ENCODE measurements around the gene HSP90AB1. TPM values are rescaled to one million over a fixed set of nuclear protein-coding genes. Genes with fewer than 3 reads are reported as not detected.

Gene HSP90AB1
- total and polyA plus RNA-seq, 2 of the 8 experiments (the other 6 are each of a cell fraction or from before 2014, with no cell fraction given): 1,564 to 2,297 TPM

GRCh38 chr6:44256775-44257024 lies 9.8 kb downstream of the HSP90AB1 start:
- FAIRE-seq: no peak

More at GRCh38 chr6:44256775-44257024, 9.8 kb downstream of the HSP90AB1 start:
- Histone ChIP-seq H3K56ac (replicated peaks; ENCODE audit: insufficient read length, low read depth, low read length) (peak overlapping the region; percentile 7), H3K36me3 (ENCODE audit: control insufficient read depth in 2 of 4, insufficient read depth in 4 of 4, low read length in 3 of 4) (peaks cover 22 to 45% (median 42%) of the 10 kb centered on the region in 4 experiments), H4K91ac (replicated peaks; ENCODE audit: insufficient read length, low read length) (no peak overlapping the region), H3K4me3 (ENCODE audit: extremely low read depth in 1 of 4, insufficient read depth in 2 of 4, low read depth in 3 of 4, low read length in 4 of 4) (peak overlapping the region; percentile 67 to 85 (median 75)), H2AK5ac (ENCODE audit: low read depth, low read length) (no peak overlapping the region), H3K14ac (ENCODE audit: insufficient read length) (no peak overlapping the region), H3K4me2 (ENCODE audit: insufficient read depth in 1 of 2, low read depth in 2 of 2, low read length in 2 of 2) (peak overlapping the region; percentile 58 to 82), H3K18ac (ENCODE audit: extremely low read depth, low read length) (no peak overlapping the region), H3K27ac (ENCODE audit: low read depth, low read length) (peak overlapping the region; percentile 88; the same call in 1 of the 2 replicates), H3K4ac (replicated peaks; ENCODE audit: insufficient read length, low read depth, low read length) (no peak overlapping the region), H2BK20ac (ENCODE audit: low read length) (no peak overlapping the region), H4K8ac (ENCODE audit: extremely low read depth, insufficient read depth, low read length) (peak overlapping the region; percentile 89), H2BK120ac (replicated peaks; ENCODE audit: low read depth, low read length) (no peak overlapping the region), H3K4me1 (replicated peaks in 1 of 4; ENCODE audit: control insufficient read depth in 3 of 4, insufficient read depth in 4 of 4, low read length in 3 of 4) (peaks cover 0 to 16% (median 6%) of the 10 kb centered on the region in 4 experiments; a peak in 4 of 7 replicates), H4K5ac (ENCODE audit: insufficient read length, low read depth, low read length) (peak overlapping the region; percentile 20), H2AFZ (ENCODE audit: low read length) (no peak overlapping the region), H2BK15ac (ENCODE audit: low read length) (no peak overlapping the region), H2BK5ac (ENCODE audit: low read depth, low read length) (peak overlapping the region; percentile 92), H2BK12ac (ENCODE audit: low read depth, low read length) (no peak overlapping the region), H3K79me1 (ENCODE audit: low read depth, low read length) (no peaks in the 10 kb centered on the region; the same call in 1 of the 2 replicates), H3K79me2 (ENCODE audit: control insufficient read depth in 1 of 2, insufficient read depth in 2 of 2, low read length in 2 of 2) (peaks cover 0 to 22% of the 10 kb centered on the region in 2 experiments; a peak in 2 of 4 replicates), H3K23ac (ENCODE audit: insufficient read length) (no peak overlapping the region), H3K9me3 (ENCODE audit: insufficient read depth in 2 of 2, low read depth in 1 of 2, low read length in 1 of 2) (no peaks in the 10 kb centered on the region), H4K20me1 (replicated peaks in 1 of 2; ENCODE audit: control insufficient read depth in 1 of 2, insufficient read depth in 2 of 2, low read length in 2 of 2) (peaks cover 1 to 18% of the 10 kb centered on the region in 2 experiments), H3K23me2 (ENCODE audit: low read depth, low read length) (peaks cover 11% of the 10 kb centered on the region), H3K27me3 (replicated peaks in 1 of 4; ENCODE audit: control insufficient read depth in 3 of 4, extremely low read depth in 1 of 4, insufficient read depth in 3 of 4, low read length in 3 of 4) (no peaks in the 10 kb centered on the region), H3K9ac (replicated peaks in 1 of 4; ENCODE audit: extremely low read depth in 1 of 4, low read depth in 3 of 4, low read length in 3 of 4) (peak overlapping the region; percentile 74 to 86 (median 81))
- DNase-seq (ENCODE audit: low read depth in 1 of 2, low spot score in 2 of 2): no peak
- CTCF ChIA-PET (ENCODE audit: partially characterized antibody): interaction anchor here (0.7 to 4.8 kb wide), 33 partner anchors 10 to 160 kb away, joined by 3 to 48 read pairs (median 4); partner anchors contain the start of genes CAPN11, HSP90AB1, SLC29A1 and TMEM151B
- POLR2A ChIA-PET (ENCODE audit: partially characterized antibody): interaction anchor here (0.7 to 15.1 kb wide), 44 partner anchors 10 to 627 kb away, joined by 3 to 581 read pairs (median 5); partner anchors contain the start of genes AARS2, CAPN11, CDC5L and GTPBP2
- TF ChIP-seq SUZ12 (IDR thresholded peaks at IDR 0.05; ENCODE audit: low read length): no peak
- 0 out of 4 replicates have a peak, but pooled peaks of 1 of the 3 experiments have one; percentile 2 for TF ChIP-seq CTCF (IDR thresholded peaks at IDR 0.05; ENCODE audit: control extremely low read depth in 1 of 3, insufficient read depth in 1 of 3, low read depth in 1 of 3, low read length in 3 of 3)
- no peak for TF ChIP-seq CREB1 (IDR thresholded peaks at IDR 0.05)
- peak; percentile 7; the same call in 1 of the 2 replicates for TF ChIP-seq POLR2AphosphoS5 (IDR thresholded peaks at IDR 0.05; ENCODE audit: low read depth, low read length)
- TF ChIP-seq POLR2A (IDR thresholded peaks at IDR 0.05; ENCODE audit: control extremely low read depth in 1 of 2, low read depth in 2 of 2, low read length in 2 of 2): peak in 1 of 2 experiments; percentile 34; a peak in 1 of 3 replicates
- 6% methylated on average over 11 of the region's 12 CpGs; no CpG with 5 or more reads in 1 of the 2 experiments for WGBS, 2 experiments (ENCODE audit: extremely low coverage in 1 of 2, insufficient coverage in 1 of 2, insufficient read length in 1 of 2, insufficient replicate concordance in 2 of 2, low coverage in 1 of 2, low lambda C conversion rate in 2 of 2, missing lambda C conversion rate in 1 of 2)
